Measurements from ENCODE around the gene LUC7L3. TPM values are rescaled to one million over a fixed set of nuclear protein-coding genes. Genes with fewer than 3 reads are reported as not detected.

LUC7L3 gene
- total RNA-seq, 1 experiment from 2014 or later, result 184 TPM

DNA sequence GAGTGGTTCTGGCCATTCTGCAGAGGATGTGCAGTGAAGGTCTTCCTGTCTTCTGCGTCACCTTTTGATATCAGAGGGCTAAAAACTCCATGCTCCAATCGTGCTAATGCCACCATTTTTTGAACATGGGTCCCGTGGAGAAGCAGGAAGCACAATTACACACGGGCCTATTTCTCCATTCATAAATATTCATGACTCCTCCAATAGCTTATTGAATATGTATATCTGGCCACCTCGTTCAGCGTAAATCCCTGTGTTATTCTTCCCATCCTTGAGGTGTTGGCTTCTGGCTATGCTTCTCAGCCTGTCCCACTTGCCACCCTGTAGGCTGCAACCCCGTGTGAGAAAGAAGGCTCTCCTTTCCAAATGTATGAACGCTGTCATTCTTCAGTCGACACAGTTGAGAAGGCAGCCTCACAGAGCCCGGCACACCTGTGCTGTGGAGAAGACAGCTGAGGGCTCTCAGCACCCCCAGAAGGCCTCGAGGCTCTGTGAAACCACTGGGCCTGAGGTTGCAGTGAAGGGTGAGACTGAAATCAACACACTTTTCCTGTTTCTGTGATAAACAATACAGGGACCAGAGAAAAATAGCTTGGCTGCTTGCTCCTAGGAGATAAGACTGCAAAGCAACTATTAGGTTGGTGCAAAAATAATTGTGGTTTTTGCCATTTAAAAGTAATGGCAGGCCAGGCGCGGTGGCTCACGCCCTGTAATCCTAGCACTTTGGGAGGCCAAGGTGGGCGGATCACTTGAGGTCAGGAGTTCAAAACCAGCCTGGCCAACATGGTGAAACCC is 52.8 kb downstream of the LUC7L3 start:
- no peaks in the 10 kb centered on the region for H3K27me3 ChIP-seq (ENCODE audit: insufficient read depth, low read length)
- ChIA-PET RAD21 (ENCODE audit: low non-redundant PET in 1 of 2, low total read pairs in 2 of 2, uncharacterized antibody in 2 of 2, unreplicated experiment in 2 of 2) (interaction anchor here in 1 of 2 experiments (0.7 to 1.2 kb wide), 2 partner anchors 11 to 142 kb away, joined by 3 to 11 read pairs; no protein-coding TSS in a partner anchor), POLR2A (no interaction called here), CTCF (no interaction called here)
- H3K4me2 ChIP-seq (ENCODE audit: low read length), result no peak overlapping the region
- H3K9me3 ChIP-seq (ENCODE audit: control insufficient read depth in 1 of 2, insufficient read depth in 1 of 2, low read depth in 1 of 2, low read length in 2 of 2), result no peaks in the 10 kb centered on the region
- H3K36me3 ChIP-seq (ENCODE audit: control insufficient read depth in 1 of 2, insufficient read depth in 2 of 2, low read length in 2 of 2), result no peaks in the 10 kb centered on the region
- no peaks in the 10 kb centered on the region for H3K79me2 ChIP-seq (ENCODE audit: insufficient read depth, low read length)
- no peaks in the 10 kb centered on the region for H3K9me2 ChIP-seq (ENCODE audit: insufficient read depth)
- peaks cover 10% of the 10 kb centered on the region in 2 experiments; a peak in 3 of 4 replicates for H3K4me1 ChIP-seq (ENCODE audit: control insufficient read depth in 1 of 2, insufficient read depth in 2 of 2, low read length in 2 of 2)
- no peak overlapping the region for H3K27ac ChIP-seq (ENCODE audit: low read depth, low read length)
- intact Hi-C loops (cut with micrococcal nuclease), result no loop called here
- H3K9ac ChIP-seq (ENCODE audit: low read length), result no peak overlapping the region
- no peak overlapping the region for H2AFZ ChIP-seq (ENCODE audit: low read depth, low read length, poor library complexity, severe bottlenecking)
- TF ChIP-seq ELF1 (IDR thresholded peaks at IDR 0.05; ENCODE audit: borderline replicate concordance, low read depth) (no peak), YY1 (IDR thresholded peaks at IDR 0.05; ENCODE audit: extremely low read depth, insufficient replicate concordance, low read depth, low read length) (no peak), EGR1 (IDR thresholded peaks at IDR 0.05; ENCODE audit: low read depth) (no peak), CEBPB (IDR thresholded peaks at IDR 0.05; ENCODE audit: low read depth) (no peak), MAX (IDR thresholded peaks at IDR 0.05) (no peak), POLR2AphosphoS5 (IDR thresholded peaks at IDR 0.05; ENCODE audit: low read depth, low read length) (no peak), JUND (IDR thresholded peaks at IDR 0.05) (no peak), ZNF274 (IDR thresholded peaks at IDR 0.05; ENCODE audit: low read depth, low read length) (no peak), SIN3A (IDR thresholded peaks at IDR 0.05; ENCODE audit: low read depth) (no peak), SP1 (IDR thresholded peaks at IDR 0.05; ENCODE audit: low read depth) (no peak)
- TF ChIP-seq, protein P1, sequence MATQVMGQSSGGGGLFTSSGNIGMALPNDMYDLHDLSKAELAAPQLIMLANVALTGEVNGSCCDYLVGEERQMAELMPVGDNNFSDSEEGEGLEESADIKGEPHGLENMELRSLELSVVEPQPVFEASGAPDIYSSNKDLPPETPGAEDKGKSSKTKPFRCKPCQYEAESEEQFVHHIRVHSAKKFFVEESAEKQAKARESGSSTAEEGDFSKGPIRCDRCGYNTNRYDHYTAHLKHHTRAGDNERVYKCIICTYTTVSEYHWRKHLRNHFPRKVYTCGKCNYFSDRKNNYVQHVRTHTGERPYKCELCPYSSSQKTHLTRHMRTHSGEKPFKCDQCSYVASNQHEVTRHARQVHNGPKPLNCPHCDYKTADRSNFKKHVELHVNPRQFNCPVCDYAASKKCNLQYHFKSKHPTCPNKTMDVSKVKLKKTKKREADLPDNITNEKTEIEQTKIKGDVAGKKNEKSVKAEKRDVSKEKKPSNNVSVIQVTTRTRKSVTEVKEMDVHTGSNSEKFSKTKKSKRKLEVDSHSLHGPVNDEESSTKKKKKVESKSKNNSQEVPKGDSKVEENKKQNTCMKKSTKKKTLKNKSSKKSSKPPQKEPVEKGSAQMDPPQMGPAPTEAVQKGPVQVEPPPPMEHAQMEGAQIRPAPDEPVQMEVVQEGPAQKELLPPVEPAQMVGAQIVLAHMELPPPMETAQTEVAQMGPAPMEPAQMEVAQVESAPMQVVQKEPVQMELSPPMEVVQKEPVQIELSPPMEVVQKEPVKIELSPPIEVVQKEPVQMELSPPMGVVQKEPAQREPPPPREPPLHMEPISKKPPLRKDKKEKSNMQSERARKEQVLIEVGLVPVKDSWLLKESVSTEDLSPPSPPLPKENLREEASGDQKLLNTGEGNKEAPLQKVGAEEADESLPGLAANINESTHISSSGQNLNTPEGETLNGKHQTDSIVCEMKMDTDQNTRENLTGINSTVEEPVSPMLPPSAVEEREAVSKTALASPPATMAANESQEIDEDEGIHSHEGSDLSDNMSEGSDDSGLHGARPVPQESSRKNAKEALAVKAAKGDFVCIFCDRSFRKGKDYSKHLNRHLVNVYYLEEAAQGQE (IDR thresholded peaks at IDR 0.05; ENCODE audit: low read depth), result no peak
- no TSS peak for BruUV-seq (replicated peaks)
- no peaks in the 10 kb centered on the region for H4K20me1 ChIP-seq (ENCODE audit: insufficient read depth)
- no peak for DNase-seq (ENCODE audit: low read depth, low spot score)
- no peak for ATAC-seq
- H3K4me3 ChIP-seq (replicated peaks in 1 of 2; ENCODE audit: low read depth in 1 of 2, low read length in 2 of 2), result no peak overlapping the region
